SJSA1 (cell line): Measurements from ENCODE around the gene CHMP1A. TPM values are rescaled to one million over a fixed set of nuclear protein-coding genes. Genes with fewer than 3 reads are reported as not detected.

ENCODE experiments used
- total RNA-seq: library from RNA; depleted of rRNA; stranded (reverse); fragments of >200 nt; shearing (Covaris generic); gene quantifications from 2 replicates; pipeline ENCODE4 v1.2.3, GENCODE V29; 2014; rRNA removed

The CHMP1A gene
- total RNA-seq, 1 experiment from 2014 or later = 91.1 TPM

Other genes starting within 250 kb of the CHMP1A start
- 48.0 and 55.6 TPM in 2 replicates for gene ANKRD11, start 167.1 kb downstream of the CHMP1A start, total RNA-seq
- 131 and 144 TPM in 2 replicates for gene SPG7, start 149.3 kb downstream of the CHMP1A start, total RNA-seq
- 2,780 and 5,802 TPM in 2 replicates for gene RPL13, start 97.0 kb downstream of the CHMP1A start, total RNA-seq
- 0.84 TPM in 1 of 2 replicates, not detected in the other for gene CPNE7, start 82.0 kb downstream of the CHMP1A start, total RNA-seq
- gene DPEP1, start 44.1 kb downstream of the CHMP1A start, total RNA-seq = 6.2 and 10.7 TPM in 2 replicates
- gene SPATA33, start 128 bp upstream of the CHMP1A start, total RNA-seq = 5.5 and 8.3 TPM in 2 replicates
- 26.8 and 29.5 TPM in 2 replicates for gene CDK10, start 29.0 kb upstream of the CHMP1A start, total RNA-seq
- 12.1 and 18.4 TPM in 2 replicates for gene SPATA2L, start 44.0 kb upstream of the CHMP1A start, total RNA-seq
- gene VPS9D1, start 63.2 kb upstream of the CHMP1A start, total RNA-seq = 4.5 and 8.1 TPM in 2 replicates
- gene ZNF276, start 63.8 kb upstream of the CHMP1A start, total RNA-seq = 7.8 and 16.4 TPM in 2 replicates
- gene FANCA, start 158.9 kb upstream of the CHMP1A start, total RNA-seq = 16.0 and 27.8 TPM in 2 replicates
- gene SPIRE2, start 170.8 kb upstream of the CHMP1A start, total RNA-seq = 2.3 and 2.7 TPM in 2 replicates
- 122 and 128 TPM in 2 replicates for gene TCF25, start 215.9 kb upstream of the CHMP1A start, total RNA-seq